A549 (cell line): Measurements from ENCODE around the gene BICD2.

Source experiments
- CHD4 ChIP-seq: fragments of 200-600 bp; sonication (generic); IDR thresholded peaks from 2 replicates; pipeline ENCODE4 v1.6.1; 2016; ENCODE audit warnings: antibody characterized with exemption, mild to moderate bottlenecking, borderline replicate concordance
- NFE2L2 ChIP-seq: fragments of 150-350 bp; conservative IDR thresholded peaks from 2 replicates; pipeline ENCODE4 v1.6.1; 2014; ENCODE audit warnings: low read length
- POLR2A ChIP-seq: IDR thresholded peaks from 2 replicates; pipeline ENCODE4 v1.6.1; 2012; ENCODE audit warnings: mild to moderate bottlenecking, low read length
- RCOR1 ChIP-seq: fragments of 150-350 bp; IDR thresholded peaks from 2 replicates; pipeline ENCODE4 v1.6.1; 2014; ENCODE audit warnings: antibody characterized with exemption, low read length, low read depth
- SREBF2 ChIP-seq: fragments of 450-650 bp; IDR thresholded peaks from 2 replicates; pipeline ENCODE4 v1.6.1; 2014; ENCODE audit warnings: mild to moderate bottlenecking, moderate library complexity
- TF ChIP-seq, protein P1 (sequence below): fragments of 450-650 bp; IDR thresholded peaks from 2 replicates; pipeline ENCODE4 v1.6.1; 2014; ENCODE audit warnings: antibody characterized with exemption
- TF ChIP-seq, protein P2 (sequence below): fragments of 200-600 bp; sonication (generic); IDR thresholded peaks from 2 replicates; pipeline ENCODE4 v1.6.1; 2016; ENCODE audit warnings: antibody characterized with exemption, mild to moderate bottlenecking, moderate library complexity
- TF ChIP-seq, protein P3 (sequence below): fragments of >200 bp; sonication (Bioruptor Twin); formaldehyde crosslinking; IDR thresholded peaks from 3 replicates; pipeline ENCODE4 v1.5.1; 2016

DNA sequence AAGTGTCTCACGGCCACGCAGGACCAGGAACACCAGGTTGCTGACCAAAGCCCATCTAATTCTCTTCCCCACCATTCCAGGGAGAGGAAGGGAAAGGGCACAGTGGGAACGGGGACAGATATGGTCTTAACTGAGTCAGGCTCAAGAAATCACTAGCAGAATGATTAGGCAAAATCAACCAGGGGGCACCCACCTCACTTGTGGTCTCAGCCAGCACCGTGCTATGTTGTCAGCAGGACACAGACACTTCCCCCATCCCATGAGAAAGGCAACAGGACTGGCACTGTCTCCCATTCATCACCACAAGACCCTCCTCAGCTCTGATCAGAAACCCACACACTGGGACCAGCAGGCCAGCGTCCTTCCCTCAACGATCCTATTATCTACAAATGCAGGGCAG lies 2.9 kb downstream of the BICD2 start:
- TF ChIP-seq POLR2A (no peak), RCOR1 (no peak), CHD4 (no peak), NFE2L2 (no peak), SREBF2 (no peak)
- TF ChIP-seq, protein P1, sequence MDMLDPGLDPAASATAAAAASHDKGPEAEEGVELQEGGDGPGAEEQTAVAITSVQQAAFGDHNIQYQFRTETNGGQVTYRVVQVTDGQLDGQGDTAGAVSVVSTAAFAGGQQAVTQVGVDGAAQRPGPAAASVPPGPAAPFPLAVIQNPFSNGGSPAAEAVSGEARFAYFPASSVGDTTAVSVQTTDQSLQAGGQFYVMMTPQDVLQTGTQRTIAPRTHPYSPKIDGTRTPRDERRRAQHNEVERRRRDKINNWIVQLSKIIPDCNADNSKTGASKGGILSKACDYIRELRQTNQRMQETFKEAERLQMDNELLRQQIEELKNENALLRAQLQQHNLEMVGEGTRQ: no peak
- TF ChIP-seq, protein P2, sequence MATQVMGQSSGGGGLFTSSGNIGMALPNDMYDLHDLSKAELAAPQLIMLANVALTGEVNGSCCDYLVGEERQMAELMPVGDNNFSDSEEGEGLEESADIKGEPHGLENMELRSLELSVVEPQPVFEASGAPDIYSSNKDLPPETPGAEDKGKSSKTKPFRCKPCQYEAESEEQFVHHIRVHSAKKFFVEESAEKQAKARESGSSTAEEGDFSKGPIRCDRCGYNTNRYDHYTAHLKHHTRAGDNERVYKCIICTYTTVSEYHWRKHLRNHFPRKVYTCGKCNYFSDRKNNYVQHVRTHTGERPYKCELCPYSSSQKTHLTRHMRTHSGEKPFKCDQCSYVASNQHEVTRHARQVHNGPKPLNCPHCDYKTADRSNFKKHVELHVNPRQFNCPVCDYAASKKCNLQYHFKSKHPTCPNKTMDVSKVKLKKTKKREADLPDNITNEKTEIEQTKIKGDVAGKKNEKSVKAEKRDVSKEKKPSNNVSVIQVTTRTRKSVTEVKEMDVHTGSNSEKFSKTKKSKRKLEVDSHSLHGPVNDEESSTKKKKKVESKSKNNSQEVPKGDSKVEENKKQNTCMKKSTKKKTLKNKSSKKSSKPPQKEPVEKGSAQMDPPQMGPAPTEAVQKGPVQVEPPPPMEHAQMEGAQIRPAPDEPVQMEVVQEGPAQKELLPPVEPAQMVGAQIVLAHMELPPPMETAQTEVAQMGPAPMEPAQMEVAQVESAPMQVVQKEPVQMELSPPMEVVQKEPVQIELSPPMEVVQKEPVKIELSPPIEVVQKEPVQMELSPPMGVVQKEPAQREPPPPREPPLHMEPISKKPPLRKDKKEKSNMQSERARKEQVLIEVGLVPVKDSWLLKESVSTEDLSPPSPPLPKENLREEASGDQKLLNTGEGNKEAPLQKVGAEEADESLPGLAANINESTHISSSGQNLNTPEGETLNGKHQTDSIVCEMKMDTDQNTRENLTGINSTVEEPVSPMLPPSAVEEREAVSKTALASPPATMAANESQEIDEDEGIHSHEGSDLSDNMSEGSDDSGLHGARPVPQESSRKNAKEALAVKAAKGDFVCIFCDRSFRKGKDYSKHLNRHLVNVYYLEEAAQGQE: no peak
- TF ChIP-seq, protein P3, sequence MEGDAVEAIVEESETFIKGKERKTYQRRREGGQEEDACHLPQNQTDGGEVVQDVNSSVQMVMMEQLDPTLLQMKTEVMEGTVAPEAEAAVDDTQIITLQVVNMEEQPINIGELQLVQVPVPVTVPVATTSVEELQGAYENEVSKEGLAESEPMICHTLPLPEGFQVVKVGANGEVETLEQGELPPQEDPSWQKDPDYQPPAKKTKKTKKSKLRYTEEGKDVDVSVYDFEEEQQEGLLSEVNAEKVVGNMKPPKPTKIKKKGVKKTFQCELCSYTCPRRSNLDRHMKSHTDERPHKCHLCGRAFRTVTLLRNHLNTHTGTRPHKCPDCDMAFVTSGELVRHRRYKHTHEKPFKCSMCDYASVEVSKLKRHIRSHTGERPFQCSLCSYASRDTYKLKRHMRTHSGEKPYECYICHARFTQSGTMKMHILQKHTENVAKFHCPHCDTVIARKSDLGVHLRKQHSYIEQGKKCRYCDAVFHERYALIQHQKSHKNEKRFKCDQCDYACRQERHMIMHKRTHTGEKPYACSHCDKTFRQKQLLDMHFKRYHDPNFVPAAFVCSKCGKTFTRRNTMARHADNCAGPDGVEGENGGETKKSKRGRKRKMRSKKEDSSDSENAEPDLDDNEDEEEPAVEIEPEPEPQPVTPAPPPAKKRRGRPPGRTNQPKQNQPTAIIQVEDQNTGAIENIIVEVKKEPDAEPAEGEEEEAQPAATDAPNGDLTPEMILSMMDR: no peak
